ENCODE measurements around the gene ATXN2. TPM values are rescaled to one million over a fixed set of nuclear protein-coding genes. Genes with fewer than 3 reads are reported as not detected.

ATXN2 gene
- total RNA-seq, 2 experiments from 2014 or later = 36.1 to 81.4 TPM

DNA sequence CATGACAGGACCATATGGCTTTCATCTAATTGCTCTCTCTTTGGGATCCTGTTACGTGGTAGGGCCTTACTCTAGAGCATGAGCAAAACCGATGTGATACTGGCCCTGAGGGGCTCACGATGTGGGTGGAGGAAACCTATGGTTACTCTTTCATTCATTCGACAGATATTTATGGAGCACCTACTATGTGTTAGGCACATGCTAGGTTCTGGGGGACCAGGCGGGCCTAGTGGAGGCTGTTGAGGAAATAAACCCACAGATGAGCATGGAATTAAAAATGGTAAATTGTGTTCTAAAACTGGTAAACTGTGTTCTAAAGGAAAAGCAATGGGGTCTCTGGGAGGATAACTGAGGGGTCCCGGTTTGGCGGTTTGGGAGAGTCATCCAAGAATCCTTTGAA, 178.6 kb downstream of the ATXN2 start:
- H3K4me2 ChIP-seq (ENCODE audit: low read length) = no peak overlapping the region
- DNase-seq (ENCODE audit: low spot score) = no peak
- H3K9me2 ChIP-seq (ENCODE audit: insufficient read depth, low read length) = no peaks in the 10 kb centered on the region
- CTCF ChIA-PET (ENCODE audit: unreplicated experiment) = no interaction called here
- H3K27ac ChIP-seq (ENCODE audit: low read depth, low read length, poor library complexity, severe bottlenecking) = no peak overlapping the region
- intact Hi-C loops (cut with micrococcal nuclease; ENCODE audit: unreplicated experiment) = no loop called here
- peaks cover 12% of the 10 kb centered on the region for H3K79me2 ChIP-seq (ENCODE audit: insufficient read depth, low read depth, low read length)
- no TSS peak for BruUV-seq (replicated peaks)
- POLR2A ChIA-PET = no interaction called here
- TF ChIP-seq, protein P1, sequence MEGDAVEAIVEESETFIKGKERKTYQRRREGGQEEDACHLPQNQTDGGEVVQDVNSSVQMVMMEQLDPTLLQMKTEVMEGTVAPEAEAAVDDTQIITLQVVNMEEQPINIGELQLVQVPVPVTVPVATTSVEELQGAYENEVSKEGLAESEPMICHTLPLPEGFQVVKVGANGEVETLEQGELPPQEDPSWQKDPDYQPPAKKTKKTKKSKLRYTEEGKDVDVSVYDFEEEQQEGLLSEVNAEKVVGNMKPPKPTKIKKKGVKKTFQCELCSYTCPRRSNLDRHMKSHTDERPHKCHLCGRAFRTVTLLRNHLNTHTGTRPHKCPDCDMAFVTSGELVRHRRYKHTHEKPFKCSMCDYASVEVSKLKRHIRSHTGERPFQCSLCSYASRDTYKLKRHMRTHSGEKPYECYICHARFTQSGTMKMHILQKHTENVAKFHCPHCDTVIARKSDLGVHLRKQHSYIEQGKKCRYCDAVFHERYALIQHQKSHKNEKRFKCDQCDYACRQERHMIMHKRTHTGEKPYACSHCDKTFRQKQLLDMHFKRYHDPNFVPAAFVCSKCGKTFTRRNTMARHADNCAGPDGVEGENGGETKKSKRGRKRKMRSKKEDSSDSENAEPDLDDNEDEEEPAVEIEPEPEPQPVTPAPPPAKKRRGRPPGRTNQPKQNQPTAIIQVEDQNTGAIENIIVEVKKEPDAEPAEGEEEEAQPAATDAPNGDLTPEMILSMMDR (conservative IDR thresholded peaks at IDR 0.05; ENCODE audit: low read length) = no peak
- no peak for TF ChIP-seq EZH2phosphoT487 (IDR thresholded peaks at IDR 0.05; ENCODE audit: borderline replicate concordance, low read depth, low read length)
- no peaks in the 10 kb centered on the region for H3K4me1 ChIP-seq (ENCODE audit: insufficient read depth, low read length, poor library complexity, severe bottlenecking)
- H4K20me1 ChIP-seq (ENCODE audit: insufficient read depth, low read length) = 0 out of 2 replicates have a peak, but pooled peaks cover 6% of the 10 kb centered on the region
- H3K4me3 ChIP-seq (ENCODE audit: low read depth, low read length, poor library complexity, severe bottlenecking) = no peak overlapping the region
- H2AFZ ChIP-seq (ENCODE audit: low read length) = no peak overlapping the region
- H3K9me3 ChIP-seq (ENCODE audit: low read length) = no peaks in the 10 kb centered on the region
- peaks cover 59% of the 10 kb centered on the region for H3K36me3 ChIP-seq (ENCODE audit: insufficient read depth, low read length)

DNA sequence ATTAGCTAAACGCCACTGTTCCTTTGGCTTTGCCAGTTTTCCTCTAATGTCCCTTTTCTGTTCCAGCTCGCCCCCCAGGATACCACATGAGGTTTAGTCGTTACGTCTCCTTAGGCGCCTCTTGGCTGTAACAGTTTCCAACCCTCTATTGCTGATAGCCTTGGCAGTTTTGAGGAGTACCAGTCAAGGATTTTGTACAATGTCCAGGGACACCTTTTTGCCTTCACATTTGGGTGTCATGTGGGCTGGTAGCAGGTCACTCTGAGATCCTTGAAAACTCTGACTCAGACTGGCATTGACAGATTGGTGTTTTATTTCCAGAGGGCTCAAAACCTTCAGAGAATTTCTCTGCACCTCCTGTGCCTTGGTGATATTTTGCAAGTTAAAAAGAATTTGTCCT, 179.3 kb downstream of the ATXN2 start:
- DNase-seq (ENCODE audit: low spot score) = no peak
- no peak for TF ChIP-seq EZH2phosphoT487 (IDR thresholded peaks at IDR 0.05; ENCODE audit: borderline replicate concordance, low read depth, low read length)
- TF ChIP-seq, protein P1 (conservative IDR thresholded peaks at IDR 0.05; ENCODE audit: low read length) = no peak
- Histone ChIP-seq H3K27ac (ENCODE audit: low read depth, low read length, poor library complexity, severe bottlenecking) (no peak overlapping the region), H3K79me2 (ENCODE audit: insufficient read depth, low read depth, low read length) (peaks cover 17% of the 10 kb centered on the region), H3K9me3 (ENCODE audit: low read length) (no peaks in the 10 kb centered on the region), H3K4me3 (ENCODE audit: low read depth, low read length, poor library complexity, severe bottlenecking) (no peak overlapping the region), H2AFZ (ENCODE audit: low read length) (no peak overlapping the region), H3K36me3 (ENCODE audit: insufficient read depth, low read length) (peaks cover 59% of the 10 kb centered on the region), H3K4me1 (ENCODE audit: insufficient read depth, low read length, poor library complexity, severe bottlenecking) (no peaks in the 10 kb centered on the region), H3K4me2 (ENCODE audit: low read length) (no peak overlapping the region), H3K9me2 (ENCODE audit: insufficient read depth, low read length) (no peaks in the 10 kb centered on the region), H4K20me1 (ENCODE audit: insufficient read depth, low read length) (0 out of 2 replicates have a peak, but pooled peaks cover 6% of the 10 kb centered on the region)
- BruUV-seq (replicated peaks) = no TSS peak
- intact Hi-C loops (cut with micrococcal nuclease; ENCODE audit: unreplicated experiment) = no loop called here
- ChIA-PET POLR2A (no interaction called here), CTCF (ENCODE audit: unreplicated experiment) (no interaction called here)

DNA sequence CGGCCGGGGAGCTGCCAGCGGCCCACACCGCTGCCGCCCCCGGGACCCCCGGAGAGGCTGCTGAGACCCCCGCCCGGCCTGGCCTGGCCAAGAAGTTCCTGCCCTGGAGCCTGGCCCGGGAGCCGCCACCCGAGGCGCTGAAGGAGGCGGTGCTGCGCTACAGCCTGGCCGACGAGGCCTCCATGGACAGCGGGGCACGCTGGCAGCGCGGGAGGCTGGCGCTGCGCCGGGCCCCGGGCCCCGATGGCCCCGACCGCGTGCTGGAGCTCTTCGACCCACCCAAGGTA, 180.6 kb downstream of the ATXN2 start:
- Histone ChIP-seq H3K36me3 (ENCODE audit: insufficient read depth, low read length) (peaks cover 59% of the 10 kb centered on the region), H3K79me2 (ENCODE audit: insufficient read depth, low read depth, low read length) (peaks cover 28% of the 10 kb centered on the region), H3K4me3 (ENCODE audit: low read depth, low read length, poor library complexity, severe bottlenecking) (no peak overlapping the region), H3K9me3 (ENCODE audit: low read length) (no peaks in the 10 kb centered on the region), H2AFZ (ENCODE audit: low read length) (no peak overlapping the region), H3K4me2 (ENCODE audit: low read length) (no peak overlapping the region), H4K20me1 (ENCODE audit: insufficient read depth, low read length) (peaks cover 13% of the 10 kb centered on the region; the same call in 1 of the 2 replicates), H3K4me1 (ENCODE audit: insufficient read depth, low read length, poor library complexity, severe bottlenecking) (no peaks in the 10 kb centered on the region), H3K9me2 (ENCODE audit: insufficient read depth, low read length) (no peaks in the 10 kb centered on the region), H3K27ac (ENCODE audit: low read depth, low read length, poor library complexity, severe bottlenecking) (no peak overlapping the region)
- POLR2A ChIA-PET = interaction anchor here (0.9 kb wide), 1 partner anchor 134 kb away, joined by 4 read pairs; no protein-coding TSS in a partner anchor
- intact Hi-C loops (cut with micrococcal nuclease; ENCODE audit: unreplicated experiment) = no loop called here
- no TSS peak for BruUV-seq (replicated peaks)
- TF ChIP-seq EZH2phosphoT487 (IDR thresholded peaks at IDR 0.05; ENCODE audit: borderline replicate concordance, low read depth, low read length) = no peak
- TF ChIP-seq, protein P1 (conservative IDR thresholded peaks at IDR 0.05; ENCODE audit: low read length) = no peak
- CTCF ChIA-PET (ENCODE audit: unreplicated experiment) = no interaction called here
- DNase-seq (ENCODE audit: low spot score) = no peak
